Tibial nerve (tissue), 4 donors: Measurements from ENCODE around the gene CD2AP.

Source experiments
- EP300 ChIP-seq, 2 donors: sonication (generic); formaldehyde crosslinking; IDR thresholded peaks; one replicate each; pipeline ENCODE4 v1.6.1; 2017; ENCODE audit warnings: antibody characterized with exemption in 2 of 2, mild to moderate bottlenecking in 1 of 2
- POLR2A ChIP-seq, 2 donors: fragments of 450-650 bp; IDR thresholded peaks; one replicate each; pipeline ENCODE4 v1.6.1; 2017; ENCODE audit warnings: antibody characterized with exemption in 2 of 2, mild to moderate bottlenecking in 2 of 2, moderate library complexity in 2 of 2
- TF ChIP-seq, protein P1 (sequence below), 5 experiments: fragments of 200-600 bp in 3 of 5; fragments of 450-650 bp in 2 of 5; sonication (generic) in 3 of 5; IDR thresholded peaks; one replicate each; pipeline ENCODE4 v1.5.1; 2016 to 2019; ENCODE audit warnings: antibody characterized with exemption in 5 of 5, mild to moderate bottlenecking in 3 of 5, moderate library complexity in 2 of 5

DNA sequence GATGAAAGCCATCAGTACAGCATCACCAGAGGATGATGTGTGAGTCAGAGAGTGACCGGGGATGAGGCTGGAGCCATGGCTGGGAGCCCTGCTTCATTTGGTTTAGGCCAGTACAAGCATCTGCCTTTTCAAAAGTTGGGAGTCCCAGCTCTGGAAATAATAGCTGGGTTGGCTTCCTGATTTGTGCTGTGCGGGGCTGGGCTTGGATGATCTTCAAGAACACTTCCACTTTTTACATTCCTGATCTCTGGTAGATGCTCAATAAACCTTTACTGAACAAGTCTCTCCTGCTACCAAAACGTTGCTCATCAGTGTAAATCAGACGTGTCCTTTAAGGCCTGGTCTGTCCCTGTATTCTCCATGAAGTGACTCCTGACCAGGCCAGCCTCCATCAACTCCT lies 176.7 kb downstream of the CD2AP start:
- TF ChIP-seq POLR2A (IDR thresholded peaks at IDR 0.05) (no peak), EP300 (IDR thresholded peaks at IDR 0.05) (no peak)
- TF ChIP-seq, protein P1, sequence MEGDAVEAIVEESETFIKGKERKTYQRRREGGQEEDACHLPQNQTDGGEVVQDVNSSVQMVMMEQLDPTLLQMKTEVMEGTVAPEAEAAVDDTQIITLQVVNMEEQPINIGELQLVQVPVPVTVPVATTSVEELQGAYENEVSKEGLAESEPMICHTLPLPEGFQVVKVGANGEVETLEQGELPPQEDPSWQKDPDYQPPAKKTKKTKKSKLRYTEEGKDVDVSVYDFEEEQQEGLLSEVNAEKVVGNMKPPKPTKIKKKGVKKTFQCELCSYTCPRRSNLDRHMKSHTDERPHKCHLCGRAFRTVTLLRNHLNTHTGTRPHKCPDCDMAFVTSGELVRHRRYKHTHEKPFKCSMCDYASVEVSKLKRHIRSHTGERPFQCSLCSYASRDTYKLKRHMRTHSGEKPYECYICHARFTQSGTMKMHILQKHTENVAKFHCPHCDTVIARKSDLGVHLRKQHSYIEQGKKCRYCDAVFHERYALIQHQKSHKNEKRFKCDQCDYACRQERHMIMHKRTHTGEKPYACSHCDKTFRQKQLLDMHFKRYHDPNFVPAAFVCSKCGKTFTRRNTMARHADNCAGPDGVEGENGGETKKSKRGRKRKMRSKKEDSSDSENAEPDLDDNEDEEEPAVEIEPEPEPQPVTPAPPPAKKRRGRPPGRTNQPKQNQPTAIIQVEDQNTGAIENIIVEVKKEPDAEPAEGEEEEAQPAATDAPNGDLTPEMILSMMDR (IDR thresholded peaks at IDR 0.05), result no peak
